HFFc6 (cell line): ENCODE measurements around the gene ARID2. TPM values are rescaled to one million over a fixed set of nuclear protein-coding genes. Genes with fewer than 3 reads are reported as not detected.

ENCODE experiments used
- DNase-seq: peaks from one replicate; pipeline ENCODE4 v3.0.0-alpha.2; 2018
- H3K27ac Mint-ChIP-seq: 2 replicates; pipeline ENCODE4 v1.8.0; 2020; ENCODE audit warnings: mild to moderate bottlenecking, mixed read lengths
- H3K27me3 Mint-ChIP-seq: 2 replicates; pipeline ENCODE4 v1.8.0; 2021; ENCODE audit warnings: mild to moderate bottlenecking, moderate library complexity, mixed read lengths; ENCODE audit not compliant: insufficient read depth
- H3K36me3 Mint-ChIP-seq: 2 replicates; pipeline ENCODE4 v1.8.0; 2021; ENCODE audit warnings: low read depth, mixed read lengths
- H3K4me1 Mint-ChIP-seq: 2 replicates; pipeline ENCODE4 v1.8.0; 2020; ENCODE audit warnings: low read depth, mixed read lengths
- H3K4me3 Mint-ChIP-seq: 2 replicates; pipeline ENCODE4 v1.8.0; 2020; ENCODE audit warnings: mild to moderate bottlenecking, moderate library complexity, mixed read lengths
- H3K9me3 Mint-ChIP-seq: 2 replicates; pipeline ENCODE4 v1.8.0; 2020; ENCODE audit warnings: mild to moderate bottlenecking, mixed read lengths
- CTCF ChIP-seq: fragments of 200-600 bp; sonication (generic); IDR thresholded peaks from 2 replicates; pipeline ENCODE4 v1.5.0; 2021; ENCODE audit warnings: antibody characterized with exemption, mild to moderate bottlenecking
- total RNA-seq, 6 experiments: library from RNA; stranded (reverse); fragmentation: NEBNext Ultra II Directional; extraction: Animal tissue kit (Norgen Biotek cat#: 25700); gene quantifications; 2 replicates in 1 of 6; 3 replicates in 5 of 6; pipeline ENCODE4 v1.2.3, GENCODE V29; 2021

The ARID2 gene
- total RNA-seq, 6 experiments from 2014 or later, result 11.5 to 15.6 (median 14.0) TPM

GRCh38 chr12:45774508-45775162, 45.1 kb downstream of the ARID2 start:
- no peaks in the 10 kb centered on the region for H3K27me3 Mint-ChIP-seq
- TF ChIP-seq CTCF, result no peak
- H3K27ac Mint-ChIP-seq, result no peak overlapping the region
- peaks cover 18% of the 10 kb centered on the region for H3K4me1 Mint-ChIP-seq
- H3K36me3 Mint-ChIP-seq, result peaks cover under 1% of the 10 kb centered on the region; the same call in 1 of the 2 replicates
- H3K9me3 Mint-ChIP-seq, result peaks cover 2% of the 10 kb centered on the region; the same call in 1 of the 2 replicates
- no peak overlapping the region for H3K4me3 Mint-ChIP-seq
- no peak for DNase-seq

DNA sequence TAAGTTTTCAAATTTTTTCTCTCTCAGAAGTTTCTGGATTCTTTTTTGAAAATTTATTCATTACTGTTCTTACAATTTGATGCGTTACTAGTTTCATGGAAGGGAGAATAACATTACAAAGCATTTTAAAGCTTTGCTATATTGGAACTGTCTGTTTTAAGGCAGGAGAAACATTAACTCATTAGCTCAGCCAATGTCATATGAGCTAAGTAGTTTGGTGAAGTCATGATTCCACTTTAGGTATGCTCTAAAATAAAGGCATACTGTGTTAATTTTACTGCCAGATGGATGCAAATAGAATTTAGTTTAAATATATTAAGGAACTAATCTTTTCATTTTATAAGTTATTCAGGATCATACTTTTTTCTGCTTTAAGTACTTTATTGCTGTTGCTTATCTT, 46.0 kb downstream of the ARID2 start:
- H3K27me3 Mint-ChIP-seq, result no peaks in the 10 kb centered on the region
- peaks cover 24% of the 10 kb centered on the region for H3K4me1 Mint-ChIP-seq
- H3K27ac Mint-ChIP-seq, result no peak overlapping the region
- TF ChIP-seq CTCF, result no peak
- no peak overlapping the region for H3K4me3 Mint-ChIP-seq
- DNase-seq, result no peak
- H3K9me3 Mint-ChIP-seq, result no peaks in the 10 kb centered on the region
- no peaks in the 10 kb centered on the region for H3K36me3 Mint-ChIP-seq

DNA sequence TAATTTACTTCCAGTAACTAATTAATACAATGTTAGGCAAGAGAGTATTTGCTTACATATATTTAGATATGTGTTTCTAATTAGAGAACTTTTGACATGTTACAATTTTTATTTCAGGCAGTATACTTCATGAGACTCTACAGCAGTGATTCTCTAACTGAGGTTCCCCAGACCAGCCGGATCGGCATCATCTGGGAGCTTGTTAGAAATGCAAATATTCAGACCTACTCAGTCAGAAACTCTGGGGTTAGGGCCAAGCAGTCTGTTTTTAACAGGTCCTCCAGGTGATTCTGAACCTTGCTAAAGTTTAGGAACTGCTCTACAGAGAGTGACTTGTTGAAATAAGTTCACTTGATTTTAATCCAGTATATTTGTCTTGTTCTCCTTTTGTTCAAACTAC, 46.5 kb downstream of the ARID2 start:
- no peak for TF ChIP-seq CTCF
- Mint-ChIP-seq H3K27ac (no peak overlapping the region), H3K36me3 (no peaks in the 10 kb centered on the region), H3K27me3 (no peaks in the 10 kb centered on the region), H3K4me1 (peaks cover 24% of the 10 kb centered on the region), H3K4me3 (no peak overlapping the region), H3K9me3 (no peaks in the 10 kb centered on the region)
- no peak for DNase-seq

DNA sequence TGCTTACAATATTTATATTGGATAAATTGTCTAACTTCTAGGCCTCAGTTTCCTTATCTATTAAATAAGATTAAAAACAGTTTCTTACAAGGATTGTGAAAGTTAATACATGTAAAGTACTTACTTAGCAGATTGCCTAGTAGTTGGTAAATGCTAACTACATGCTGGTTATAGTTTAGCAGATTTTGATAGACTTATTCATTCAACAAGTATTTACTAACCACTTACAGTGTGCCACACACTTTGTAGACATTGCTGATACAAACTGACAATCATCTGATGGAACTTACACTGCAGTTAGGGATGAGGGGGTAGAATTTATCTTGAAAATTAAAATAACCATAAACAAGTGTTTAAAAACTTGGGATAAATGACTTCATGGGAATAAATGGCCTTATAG, 50.4 kb downstream of the ARID2 start:
- no peaks in the 10 kb centered on the region for H3K36me3 Mint-ChIP-seq
- no peaks in the 10 kb centered on the region for H3K27me3 Mint-ChIP-seq
- DNase-seq, result no peak
- no peak for TF ChIP-seq CTCF
- H3K27ac Mint-ChIP-seq, result no peak overlapping the region
- no peak overlapping the region for H3K4me3 Mint-ChIP-seq
- no peaks in the 10 kb centered on the region for H3K9me3 Mint-ChIP-seq
- peaks cover 8% of the 10 kb centered on the region for H3K4me1 Mint-ChIP-seq

DNA sequence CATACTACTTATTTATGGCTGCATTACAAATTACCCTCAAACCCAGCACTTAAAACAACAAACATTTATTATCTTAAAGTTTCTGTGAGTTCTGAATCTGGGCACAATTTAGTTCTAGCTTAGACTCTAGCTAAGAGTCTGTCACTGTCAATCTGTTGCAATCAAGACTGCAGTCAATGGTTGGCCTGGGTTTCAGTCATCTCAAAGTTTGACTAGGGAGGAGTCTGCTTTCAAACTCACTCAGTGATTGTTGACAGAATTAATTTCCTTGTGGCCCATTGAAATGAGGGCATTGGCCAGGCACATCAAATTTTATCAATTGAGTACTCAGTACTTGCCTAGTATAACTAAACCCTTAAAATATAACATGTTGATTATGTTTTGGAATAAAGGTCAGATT, 51.6 kb downstream of the ARID2 start:
- Mint-ChIP-seq H3K9me3 (no peaks in the 10 kb centered on the region), H3K27ac (no peak overlapping the region), H3K4me3 (no peak overlapping the region), H3K36me3 (no peaks in the 10 kb centered on the region), H3K4me1 (peaks cover 6% of the 10 kb centered on the region), H3K27me3 (no peaks in the 10 kb centered on the region)
- TF ChIP-seq CTCF, result no peak
- DNase-seq, result no peak
